Left ventricle myocardium inferior (tissue), 1 donor: Measurements from ENCODE around the gene KRTAP5-11. TPM values are rescaled to one million over a fixed set of nuclear protein-coding genes. Genes with fewer than 3 reads are reported as not detected.
"Not testable (repeated sequence)": the region's sequence is repeated elsewhere in the genome, so short reads cannot be mapped to it uniquely, and the experiment has no call there.

Experiments used
- DNase-seq: peaks from one replicate; pipeline ENCODE4 v3.0.0-alpha.2; 2020
- H3K27ac ChIP-seq: fragments of 200-600 bp; replicated peaks from 2 replicates; pipeline ENCODE4 v1.8.0; 2021
- H3K27me3 ChIP-seq: fragments of 200-600 bp; 2 replicates; pipeline ENCODE4 v1.8.0; 2021; ENCODE audit warnings: low read depth
- H3K36me3 ChIP-seq: fragments of 200-600 bp; 2 replicates; pipeline ENCODE4 v1.8.0; 2021
- H3K4me1 ChIP-seq: fragments of 200-600 bp; 2 replicates; pipeline ENCODE4 v1.8.0; 2021
- H3K4me3 ChIP-seq: fragments of 200-600 bp; 2 replicates; pipeline ENCODE4 v1.8.0; 2021; ENCODE audit warnings: mild to moderate bottlenecking, moderate library complexity
- H3K9me3 ChIP-seq: fragments of 200-600 bp; replicated peaks from 2 replicates; pipeline ENCODE4 v1.8.0; 2021
- intact Hi-C: fragments of 100-400 bp; cut with micrococcal nuclease; formaldehyde crosslinking; loops from one replicate; pipeline ENCODE4 v1.11.0; 2022
- total RNA-seq: library from RNA; stranded (reverse); fragmentation: NEBNext Ultra II Directional; extraction: Animal tissue kit (Norgen Biotek cat#: 25700); gene quantifications from one replicate; pipeline ENCODE4 v1.2.1, GENCODE V29; 2021
- TF ChIP-seq, protein P1 (sequence below): fragments of 200-600 bp; IDR thresholded peaks from 2 replicates; pipeline ENCODE4 v1.8.0; 2021; ENCODE audit warnings: antibody characterized with exemption, mild to moderate bottlenecking, borderline replicate concordance
- donor health status: DM: no; HTN: yes; CAD: no; lungs with severe emphysema.

Gene KRTAP5-11
- total RNA-seq, 1 donor from 2014 or later: not detected

GRCh38 chr11:71606853-71607519, 24.3 kb upstream of the KRTAP5-11 start:
- Histone ChIP-seq H3K4me3 (peak overlapping the region; percentile 48), H3K27me3 (peaks cover 94% of the 10 kb centered on the region)

DNA sequence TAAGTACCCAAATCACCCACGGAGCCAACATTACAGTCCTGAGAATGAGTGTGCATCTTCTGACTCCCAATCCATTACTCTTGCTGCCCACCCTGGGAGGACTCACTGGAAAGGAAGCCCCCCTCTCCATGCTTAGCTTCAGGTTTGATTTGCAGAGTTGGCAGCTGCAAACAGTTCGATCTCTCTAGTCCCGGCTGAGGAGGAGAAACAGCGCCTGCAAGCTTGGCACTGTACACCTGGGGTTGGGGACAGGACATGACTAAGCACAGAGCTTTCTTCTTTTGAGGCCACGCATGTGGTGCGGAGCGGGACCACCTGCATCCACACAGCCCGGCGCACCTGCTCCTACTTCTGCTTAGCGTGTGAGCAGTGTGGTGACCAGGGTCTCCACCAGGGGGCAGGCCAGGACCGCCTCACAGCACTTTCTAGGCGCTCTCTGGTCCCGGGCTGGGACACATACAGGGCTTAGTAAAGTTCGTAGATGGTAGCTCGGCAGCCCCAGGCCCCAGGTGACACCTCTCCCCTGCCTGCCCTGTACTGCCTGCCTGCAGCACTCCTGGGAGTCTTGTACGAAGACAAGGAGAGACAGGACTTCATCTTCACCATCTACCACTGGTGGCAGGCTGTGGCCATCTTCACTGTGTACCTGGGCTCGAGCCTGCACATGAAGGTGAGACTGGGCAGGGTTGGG, 22.3 kb upstream of the KRTAP5-11 start:
- TF ChIP-seq, protein P1, sequence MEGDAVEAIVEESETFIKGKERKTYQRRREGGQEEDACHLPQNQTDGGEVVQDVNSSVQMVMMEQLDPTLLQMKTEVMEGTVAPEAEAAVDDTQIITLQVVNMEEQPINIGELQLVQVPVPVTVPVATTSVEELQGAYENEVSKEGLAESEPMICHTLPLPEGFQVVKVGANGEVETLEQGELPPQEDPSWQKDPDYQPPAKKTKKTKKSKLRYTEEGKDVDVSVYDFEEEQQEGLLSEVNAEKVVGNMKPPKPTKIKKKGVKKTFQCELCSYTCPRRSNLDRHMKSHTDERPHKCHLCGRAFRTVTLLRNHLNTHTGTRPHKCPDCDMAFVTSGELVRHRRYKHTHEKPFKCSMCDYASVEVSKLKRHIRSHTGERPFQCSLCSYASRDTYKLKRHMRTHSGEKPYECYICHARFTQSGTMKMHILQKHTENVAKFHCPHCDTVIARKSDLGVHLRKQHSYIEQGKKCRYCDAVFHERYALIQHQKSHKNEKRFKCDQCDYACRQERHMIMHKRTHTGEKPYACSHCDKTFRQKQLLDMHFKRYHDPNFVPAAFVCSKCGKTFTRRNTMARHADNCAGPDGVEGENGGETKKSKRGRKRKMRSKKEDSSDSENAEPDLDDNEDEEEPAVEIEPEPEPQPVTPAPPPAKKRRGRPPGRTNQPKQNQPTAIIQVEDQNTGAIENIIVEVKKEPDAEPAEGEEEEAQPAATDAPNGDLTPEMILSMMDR: peak; percentile 51
- intact Hi-C loops, DNase-seq, H3K4me3 ChIP-seq, H3K27ac ChIP-seq, H3K36me3 ChIP-seq, H3K9me3 ChIP-seq: not testable (repeated sequence)
- H3K27me3 ChIP-seq: peaks cover 93% of the 10 kb centered on the region
- H3K4me1 ChIP-seq: peaks cover 11% of the 10 kb centered on the region

More at GRCh38 chr11:71606853-71607519, 24.3 kb upstream of the KRTAP5-11 start:
- H3K36me3 ChIP-seq, intact Hi-C loops, DNase-seq, H3K27ac ChIP-seq, H3K9me3 ChIP-seq: not testable (repeated sequence)
- H3K4me1 ChIP-seq: peaks cover 11% of the 10 kb centered on the region

DNA sequence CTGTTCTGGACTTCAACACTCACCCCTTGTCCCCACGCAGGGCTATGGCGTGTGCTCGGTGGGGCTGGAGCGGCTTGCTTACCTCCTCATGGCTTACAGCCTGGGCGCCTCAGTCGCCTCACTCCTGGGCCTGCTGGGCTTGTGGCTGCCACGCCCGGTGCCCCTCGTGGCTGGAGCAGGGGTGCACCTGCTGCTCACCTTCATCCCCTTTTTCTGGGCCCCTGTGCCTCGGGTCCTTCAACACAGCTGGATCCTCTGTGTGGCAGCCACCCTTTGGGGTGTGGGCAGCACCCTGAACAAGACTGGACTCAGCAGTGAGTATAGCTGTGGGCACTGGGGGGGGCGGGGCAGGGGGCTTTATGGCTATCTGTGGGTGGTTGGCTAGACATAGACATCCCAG, 20.5 kb upstream of the KRTAP5-11 start:
- intact Hi-C loops, H3K9me3 ChIP-seq, H3K36me3 ChIP-seq, H3K27ac ChIP-seq, H3K4me3 ChIP-seq, DNase-seq: not testable (repeated sequence)
- peaks cover 11% of the 10 kb centered on the region for H3K4me1 ChIP-seq
- H3K27me3 ChIP-seq: peaks cover 76% of the 10 kb centered on the region

DNA sequence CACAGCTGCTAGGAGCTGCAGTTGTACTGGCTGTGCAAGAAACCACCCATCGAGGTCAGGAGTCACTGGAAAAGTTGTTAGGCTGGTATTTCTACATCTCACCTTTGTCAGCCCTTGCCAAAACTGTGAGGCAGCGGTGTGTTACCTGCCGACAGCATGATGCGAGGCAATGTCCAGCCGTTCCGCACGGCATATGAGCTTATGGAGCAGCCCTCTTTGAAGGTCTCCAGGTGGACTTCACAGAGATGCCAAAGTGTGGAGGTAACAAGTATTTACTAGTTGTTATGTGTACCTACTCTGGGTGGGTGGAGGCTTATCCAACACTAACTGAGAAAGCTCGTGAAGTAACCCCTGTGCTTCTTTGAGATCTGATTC, 6.9 kb upstream of the KRTAP5-11 start:
- H3K36me3 ChIP-seq, intact Hi-C loops, H3K4me1 ChIP-seq, DNase-seq, H3K4me3 ChIP-seq, H3K9me3 ChIP-seq, H3K27ac ChIP-seq: not testable (repeated sequence)
- H3K27me3 ChIP-seq: peaks cover 50% of the 10 kb centered on the region

DNA sequence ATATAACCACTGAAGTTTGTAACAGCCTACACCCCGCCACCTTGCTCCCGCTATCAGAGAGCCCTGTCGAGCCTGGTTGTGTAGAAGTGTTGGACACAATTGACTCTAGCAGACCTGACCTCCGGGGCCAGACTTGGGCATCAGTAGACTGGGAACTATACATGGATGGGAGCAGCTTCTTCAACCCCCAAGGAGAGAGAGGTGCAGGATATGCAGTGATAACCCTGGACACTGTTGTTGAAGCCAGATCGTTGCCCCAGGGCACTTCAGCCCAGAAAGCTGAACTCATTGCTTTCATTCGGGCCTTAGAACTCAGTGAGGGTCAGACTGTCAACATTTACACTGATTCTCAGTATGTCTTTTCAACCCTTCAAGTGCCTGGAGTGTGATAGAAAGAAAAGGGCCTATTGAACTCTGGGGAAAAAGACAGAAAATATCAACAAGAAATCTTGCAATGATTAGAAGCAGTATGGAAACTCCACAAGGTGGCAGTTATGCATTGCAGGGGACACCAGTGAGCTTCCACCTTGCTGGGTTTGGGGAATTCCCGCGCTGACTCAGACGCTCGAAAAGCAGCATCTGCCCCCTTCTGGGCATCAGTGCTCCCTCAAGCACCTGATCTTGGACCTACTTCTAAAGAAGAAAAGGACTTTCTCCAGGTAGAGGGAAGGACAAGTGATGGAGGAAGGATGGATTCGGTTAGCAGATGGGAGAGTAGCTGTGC, 6.3 kb upstream of the KRTAP5-11 start:
- intact Hi-C loops, H3K36me3 ChIP-seq, DNase-seq, H3K9me3 ChIP-seq, H3K4me3 ChIP-seq, H3K27ac ChIP-seq, H3K4me1 ChIP-seq: not testable (repeated sequence)
- H3K27me3 ChIP-seq: peaks cover 55% of the 10 kb centered on the region

- intact Hi-C loops, H3K4me3 ChIP-seq, DNase-seq, H3K9me3 ChIP-seq, H3K36me3 ChIP-seq, H3K27ac ChIP-seq, H3K4me1 ChIP-seq: not testable (repeated sequence)
- peaks cover 62% of the 10 kb centered on the region for H3K27me3 ChIP-seq
These were observed 5.6 kb upstream of the KRTAP5-11 start for GRCh38 chr11:71588314-71588713.

DNA sequence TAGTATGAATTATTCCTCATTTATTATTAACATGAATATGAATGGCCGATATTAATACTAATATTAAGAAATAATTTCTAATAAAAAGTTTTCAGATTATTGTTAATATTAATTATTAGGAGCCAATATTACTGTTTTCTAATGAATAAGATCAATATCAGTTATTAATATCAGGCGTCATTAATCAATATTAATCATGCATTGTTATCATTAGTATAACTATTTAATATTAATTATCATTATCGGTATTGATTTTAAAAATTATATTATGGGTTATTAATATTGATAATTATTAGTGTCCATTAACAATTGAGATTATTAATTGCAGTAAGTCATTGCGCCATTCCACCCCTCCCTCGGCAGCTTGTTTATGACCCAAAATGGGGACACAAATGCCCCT, 3.0 kb upstream of the KRTAP5-11 start:
- H3K4me1 ChIP-seq, H3K4me3 ChIP-seq, H3K27ac ChIP-seq, DNase-seq, H3K36me3 ChIP-seq, intact Hi-C loops, H3K9me3 ChIP-seq: not testable (repeated sequence)
- H3K27me3 ChIP-seq: peaks cover 55% of the 10 kb centered on the region

GRCh38 chr11:71582969-71583368, 294 bp upstream of the KRTAP5-11 start:
- DNase-seq, H3K9me3 ChIP-seq, H3K27ac ChIP-seq, intact Hi-C loops, H3K4me1 ChIP-seq, H3K4me3 ChIP-seq, H3K36me3 ChIP-seq: not testable (repeated sequence)
- H3K27me3 ChIP-seq: peaks cover 47% of the 10 kb centered on the region

- Histone ChIP-seq H3K27ac (no peak overlapping the region), H3K36me3 (no peaks in the 10 kb centered on the region), H3K27me3 (peaks cover 45% of the 10 kb centered on the region), H3K4me1 (peaks cover 7% of the 10 kb centered on the region), H3K9me3 (no peaks in the 10 kb centered on the region), H3K4me3 (no peak overlapping the region)
- TF ChIP-seq, protein P1: no peak
- DNase-seq: no peak
- intact Hi-C loops: no loop called here
These were observed 849 bp downstream of the KRTAP5-11 start for GRCh38 chr11:71581826-71582225.
